Suprapubic skin (tissue), 4 donors: ENCODE measurements around the gene BIRC6. TPM values are rescaled to one million over a fixed set of nuclear protein-coding genes. Genes with fewer than 3 reads are reported as not detected.

Source experiments
- DNase-seq, 2 donors: peaks; one replicate each; pipeline ENCODE4 v3.0.0-alpha.2; 2019; ENCODE audit warnings: low spot score in 2 of 2
- H3K27ac ChIP-seq: fragments of 200-600 bp; sonication (generic); one replicate; pipeline ENCODE4 v1.5.1; 2019
- H3K27me3 ChIP-seq: fragments of 200-600 bp; sonication (generic); one replicate; pipeline ENCODE4 v1.5.1; 2019
- H3K36me3 ChIP-seq: fragments of 200-600 bp; sonication (generic); one replicate; pipeline ENCODE4 v1.5.1; 2019
- H3K4me1 ChIP-seq: fragments of 200-600 bp; sonication (generic); one replicate; pipeline ENCODE4 v1.5.1; 2019
- H3K4me3 ChIP-seq: fragments of 200-600 bp; sonication (generic); one replicate; pipeline ENCODE4 v1.5.1; 2019; ENCODE audit warnings: mild to moderate bottlenecking
- H3K9me3 ChIP-seq: fragments of 200-600 bp; sonication (generic); one replicate; pipeline ENCODE4 v1.5.1; 2019
- EP300 ChIP-seq: sonication (generic); formaldehyde crosslinking; IDR thresholded peaks from one replicate; pipeline ENCODE4 v1.6.1; 2017; ENCODE audit warnings: antibody characterized with exemption
- POLR2A ChIP-seq, 2 donors: fragments of 450-650 bp; IDR thresholded peaks; one replicate each; pipeline ENCODE4 v1.6.1; 2017; ENCODE audit warnings: antibody characterized with exemption in 2 of 2, mild to moderate bottlenecking in 2 of 2, moderate library complexity in 2 of 2
- POLR2AphosphoS5 ChIP-seq, 3 donors: sonication (generic); formaldehyde crosslinking; IDR thresholded peaks; one replicate each; pipeline ENCODE4 v1.6.1; 2017; ENCODE audit warnings: antibody characterized with exemption in 3 of 3
- WGBS: methylation state at CpG from one replicate; pipeline ENCODE4 v1.1.5; 2018; 5-methylcytosine and 5-hydroxymethylcytosine counted together
- total RNA-seq, 4 donors: library from RNA; depleted of rRNA; stranded (reverse); fragments of >200 nt; gene quantifications; one replicate each; pipeline ENCODE4 v1.1.0, GENCODE V29; 2016
- TF ChIP-seq, protein P1 (sequence below), 2 donors: fragments of 200-600 bp in 1 of 2; fragments of 450-650 bp in 1 of 2; sonication (generic) in 1 of 2; IDR thresholded peaks; one replicate each; pipeline ENCODE4 v1.5.1; 2016 to 2019; ENCODE audit warnings: antibody characterized with exemption in 2 of 2, mild to moderate bottlenecking in 1 of 2, moderate library complexity in 1 of 2

The BIRC6 gene
- total RNA-seq, 4 donors from 2014 or later = 101 to 319 (median 109) TPM

GRCh38 chr2:32403782-32404181, 47.0 kb downstream of the BIRC6 start:
- WGBS = 92% methylated on average over 5 of the region's 5 CpGs
- H3K36me3 ChIP-seq = peaks cover 42% of the 10 kb centered on the region

DNA sequence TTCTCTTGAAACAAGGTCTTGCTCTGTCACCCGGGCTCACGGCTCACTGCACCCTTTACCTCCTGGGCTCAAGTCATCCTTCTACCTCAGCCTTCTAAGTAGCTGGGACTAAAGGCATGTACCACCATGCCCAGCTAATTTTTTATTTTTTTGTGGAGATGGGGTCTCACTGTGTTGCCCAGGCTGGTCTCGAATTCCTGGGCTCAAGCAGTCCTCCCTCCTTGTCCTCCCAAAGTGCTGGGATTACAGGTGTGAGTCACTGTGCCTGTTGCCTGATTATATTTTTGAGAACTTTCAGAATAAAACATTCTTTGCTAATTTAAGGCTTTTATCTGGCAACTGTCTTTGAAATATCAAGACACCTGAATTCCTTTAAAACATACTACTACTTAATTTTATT, 47.9 kb downstream of the BIRC6 start:
- H3K27me3 ChIP-seq = no peaks in the 10 kb centered on the region
- H3K9me3 ChIP-seq = no peaks in the 10 kb centered on the region
- no peak overlapping the region for H3K27ac ChIP-seq
- TF ChIP-seq POLR2AphosphoS5 (IDR thresholded peaks at IDR 0.05) (no peak), POLR2A (IDR thresholded peaks at IDR 0.05) (no peak)
- TF ChIP-seq, protein P1, sequence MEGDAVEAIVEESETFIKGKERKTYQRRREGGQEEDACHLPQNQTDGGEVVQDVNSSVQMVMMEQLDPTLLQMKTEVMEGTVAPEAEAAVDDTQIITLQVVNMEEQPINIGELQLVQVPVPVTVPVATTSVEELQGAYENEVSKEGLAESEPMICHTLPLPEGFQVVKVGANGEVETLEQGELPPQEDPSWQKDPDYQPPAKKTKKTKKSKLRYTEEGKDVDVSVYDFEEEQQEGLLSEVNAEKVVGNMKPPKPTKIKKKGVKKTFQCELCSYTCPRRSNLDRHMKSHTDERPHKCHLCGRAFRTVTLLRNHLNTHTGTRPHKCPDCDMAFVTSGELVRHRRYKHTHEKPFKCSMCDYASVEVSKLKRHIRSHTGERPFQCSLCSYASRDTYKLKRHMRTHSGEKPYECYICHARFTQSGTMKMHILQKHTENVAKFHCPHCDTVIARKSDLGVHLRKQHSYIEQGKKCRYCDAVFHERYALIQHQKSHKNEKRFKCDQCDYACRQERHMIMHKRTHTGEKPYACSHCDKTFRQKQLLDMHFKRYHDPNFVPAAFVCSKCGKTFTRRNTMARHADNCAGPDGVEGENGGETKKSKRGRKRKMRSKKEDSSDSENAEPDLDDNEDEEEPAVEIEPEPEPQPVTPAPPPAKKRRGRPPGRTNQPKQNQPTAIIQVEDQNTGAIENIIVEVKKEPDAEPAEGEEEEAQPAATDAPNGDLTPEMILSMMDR (IDR thresholded peaks at IDR 0.05) = no peak
- H3K36me3 ChIP-seq = peaks cover 47% of the 10 kb centered on the region
- no peak for DNase-seq
- no peaks in the 10 kb centered on the region for H3K4me1 ChIP-seq
- 92% methylated on average over 3 of the region's 3 CpGs for WGBS
- H3K4me3 ChIP-seq = no peak overlapping the region

More at GRCh38 chr2:32403782-32404181, 47.0 kb downstream of the BIRC6 start:
- TF ChIP-seq POLR2AphosphoS5 (IDR thresholded peaks at IDR 0.05) (no peak), EP300 (no peak), POLR2A (IDR thresholded peaks at IDR 0.05) (no peak)
- TF ChIP-seq, protein P1 (IDR thresholded peaks at IDR 0.05) = no peak
- no peaks in the 10 kb centered on the region for H3K4me1 ChIP-seq
- no peaks in the 10 kb centered on the region for H3K9me3 ChIP-seq
- no peak for DNase-seq
- H3K27ac ChIP-seq = no peak overlapping the region
- no peak overlapping the region for H3K4me3 ChIP-seq
- no peaks in the 10 kb centered on the region for H3K27me3 ChIP-seq

GRCh38 chr2:32416519-32416918, 59.7 kb downstream of the BIRC6 start:
- no peaks in the 10 kb centered on the region for H3K4me1 ChIP-seq
- TF ChIP-seq, protein P1 (IDR thresholded peaks at IDR 0.05) = no peak
- TF ChIP-seq EP300 (no peak), POLR2A (IDR thresholded peaks at IDR 0.05) (no peak), POLR2AphosphoS5 (IDR thresholded peaks at IDR 0.05) (no peak)
- H3K27ac ChIP-seq = no peak overlapping the region
- no peak for DNase-seq
- whole genome bisulfite sequencing = 88% methylated on average over 1 of the region's 1 CpG
- no peaks in the 10 kb centered on the region for H3K9me3 ChIP-seq
- no peak overlapping the region for H3K4me3 ChIP-seq
- no peaks in the 10 kb centered on the region for H3K27me3 ChIP-seq
- peaks cover 27% of the 10 kb centered on the region for H3K36me3 ChIP-seq

- no peak for DNase-seq
- H3K36me3 ChIP-seq = peaks cover 27% of the 10 kb centered on the region
- 97% methylated on average over 10 of the region's 10 CpGs for WGBS
- no peak overlapping the region for H3K27ac ChIP-seq
- H3K4me3 ChIP-seq = no peak overlapping the region
- TF ChIP-seq POLR2AphosphoS5 (IDR thresholded peaks at IDR 0.05) = no peak
- TF ChIP-seq, protein P1 (IDR thresholded peaks at IDR 0.05) = no peak
- TF ChIP-seq POLR2A (IDR thresholded peaks at IDR 0.05) = no peak
- TF ChIP-seq EP300 = no peak
- H3K9me3 ChIP-seq = no peaks in the 10 kb centered on the region
- no peaks in the 10 kb centered on the region for H3K4me1 ChIP-seq
- no peaks in the 10 kb centered on the region for H3K27me3 ChIP-seq
These were observed 60.8 kb downstream of the BIRC6 start for GRCh38 chr2:32417659-32418058.

GRCh38 chr2:32418778-32419177, 62.0 kb downstream of the BIRC6 start:
- Histone ChIP-seq H3K9me3 (no peaks in the 10 kb centered on the region), H3K4me1 (no peaks in the 10 kb centered on the region), H3K27me3 (no peaks in the 10 kb centered on the region), H3K36me3 (peaks cover 26% of the 10 kb centered on the region), H3K4me3 (no peak overlapping the region), H3K27ac (no peak overlapping the region)
- TF ChIP-seq, protein P1 (IDR thresholded peaks at IDR 0.05) = no peak
- no peak for DNase-seq
- WGBS = 81% methylated on average over 5 of the region's 5 CpGs
